Smooth muscle cell (in vitro differentiated cells): ENCODE measurements around the gene GOLGA6C. TPM values are rescaled to one million over a fixed set of nuclear protein-coding genes. Genes with fewer than 3 reads are reported as not detected.

Experiments used
- DNase-seq: peaks from one replicate; lab custom pipeline; 2025; ENCODE audit not compliant: unreplicated experiment; lab: John Stamatoyannopoulos, UW
- H2AFZ ChIP-seq: fragments of 200-600 bp; sonication (generic); 2 replicates; pipeline ENCODE4 v1.6.0; 2016; ENCODE audit warnings: antibody characterized with exemption, low read depth, mild to moderate bottlenecking
- H3F3A ChIP-seq: fragments of 200-600 bp; sonication (generic); 2 replicates; pipeline ENCODE4 v1.6.0; 2017; ENCODE audit warnings: antibody characterized with exemption, low read depth
- H3K27ac ChIP-seq: fragments of 200-600 bp; sonication (generic); 2 replicates; pipeline ENCODE4 v1.5.1; 2016; ENCODE audit warnings: low read depth, mild to moderate bottlenecking
- H3K27me3 ChIP-seq: fragments of 200-600 bp; sonication (generic); 2 replicates; pipeline ENCODE4 v1.6.1; 2016; ENCODE audit warnings: low read depth, mild to moderate bottlenecking
- H3K36me3 ChIP-seq: fragments of 200-600 bp; sonication (generic); 2 replicates; pipeline ENCODE4 v1.5.1; 2016; ENCODE audit warnings: low read depth
- H3K4me1 ChIP-seq: fragments of 200-600 bp; sonication (generic); 2 replicates; pipeline ENCODE4 v1.5.1; 2016; ENCODE audit warnings: low read depth
- H3K4me2 ChIP-seq: fragments of 200-600 bp; sonication (generic); 2 replicates; pipeline ENCODE4 v1.6.0; 2016; ENCODE audit warnings: mild to moderate bottlenecking
- H3K4me3 ChIP-seq: fragments of 200-600 bp; sonication (generic); 2 replicates; pipeline ENCODE4 v1.5.1; 2016; ENCODE audit warnings: mild to moderate bottlenecking
- H3K79me2 ChIP-seq: fragments of 200-600 bp; sonication (generic); 2 replicates; pipeline ENCODE4 v1.6.0; 2016; ENCODE audit warnings: low read depth, mild to moderate bottlenecking
- H3K9ac ChIP-seq: fragments of 200-600 bp; sonication (generic); 2 replicates; pipeline ENCODE4 v1.6.0; 2016; ENCODE audit warnings: low read depth
- H3K9me3 ChIP-seq: fragments of 200-600 bp; sonication (generic); replicated peaks from 2 replicates; pipeline ENCODE4 v1.5.1; 2016; ENCODE audit warnings: low read depth
- H4K20me1 ChIP-seq: fragments of 200-600 bp; sonication (generic); 2 replicates; pipeline ENCODE4 v1.6.0; 2016; ENCODE audit warnings: low read depth
- CTCF ChIP-seq: fragments of 200-600 bp; sonication (generic); IDR thresholded peaks from 2 replicates; pipeline ENCODE4 v1.5.1; 2017; ENCODE audit warnings: borderline replicate concordance, mild to moderate bottlenecking, antibody characterized with exemption; ENCODE audit not compliant: insufficient read depth, poor library complexity, severe bottlenecking
- WGBS: methylation state at CpG from one replicate; pipeline ENCODE4 v1.1.7; 2016; ENCODE audit warnings: low lambda C conversion rate; 5-methylcytosine and 5-hydroxymethylcytosine counted together
- polyA plus RNA-seq: library from polyadenylated mRNA; unstranded; fragments of >200 nt; fragmentation: Nextera tagmentation; extraction: Ambion mirVana; gene quantifications from 2 replicates; pipeline ENCODE4 v1.2.1, GENCODE V29; 2016
- total RNA-seq: library from RNA; depleted of rRNA; stranded (reverse); fragments of >200 nt; gene quantifications from 2 replicates; pipeline ENCODE4 v1.2.3, GENCODE V29; 2014

GOLGA6C gene
- total and polyA plus RNA-seq, 2 experiments from 2014 or later: not detected

- Histone ChIP-seq H3K4me3 (no peak overlapping the region), H3K9ac (no peak overlapping the region), H2AFZ (no peak overlapping the region), H3K36me3 (no peaks in the 10 kb centered on the region), H3K27me3 (no peaks in the 10 kb centered on the region), H3F3A (no peaks in the 10 kb centered on the region), H3K27ac (no peak overlapping the region), H3K79me2 (peaks cover 52% of the 10 kb centered on the region), H3K4me2 (no peak overlapping the region), H3K9me3 (no peaks in the 10 kb centered on the region), H3K4me1 (no peaks in the 10 kb centered on the region), H4K20me1 (peaks cover 91% of the 10 kb centered on the region)
- 95% methylated on average over 9 of the region's 9 CpGs for WGBS
- no peak for TF ChIP-seq CTCF
- no peak for DNase-seq
These were observed 46.5 kb upstream of the GOLGA6C start for GRCh38 chr15:75211436-75212199.

- Histone ChIP-seq H2AFZ (no peak overlapping the region), H3K4me3 (no peak overlapping the region), H3K4me2 (no peak overlapping the region), H4K20me1 (peaks cover 84% of the 10 kb centered on the region), H3K9ac (no peak overlapping the region), H3K36me3 (no peaks in the 10 kb centered on the region), H3K27me3 (no peaks in the 10 kb centered on the region), H3K9me3 (no peaks in the 10 kb centered on the region), H3F3A (no peaks in the 10 kb centered on the region), H3K79me2 (peaks cover 46% of the 10 kb centered on the region), H3K4me1 (no peaks in the 10 kb centered on the region), H3K27ac (no peak overlapping the region)
- no peak for DNase-seq
- 95% methylated on average over 7 of the region's 7 CpGs for whole genome bisulfite sequencing
- no peak for TF ChIP-seq CTCF
These were observed 45.8 kb upstream of the GOLGA6C start for GRCh38 chr15:75212200-75212858.

GRCh38 chr15:75213212-75213767 lies 44.8 kb upstream of the GOLGA6C start:
- no peaks in the 10 kb centered on the region for H3K27me3 ChIP-seq
- H3K27ac ChIP-seq: no peak overlapping the region
- peaks cover 74% of the 10 kb centered on the region for H4K20me1 ChIP-seq
- no peaks in the 10 kb centered on the region for H3K4me1 ChIP-seq
- TF ChIP-seq CTCF: no peak
- H2AFZ ChIP-seq: no peak overlapping the region
- H3K79me2 ChIP-seq: peaks cover 37% of the 10 kb centered on the region
- no peaks in the 10 kb centered on the region for H3K9me3 ChIP-seq
- 93% methylated on average over 12 of the region's 12 CpGs for whole genome bisulfite sequencing
- no peaks in the 10 kb centered on the region for H3K36me3 ChIP-seq
- no peak overlapping the region for H3K4me2 ChIP-seq
- H3K4me3 ChIP-seq: no peak overlapping the region
- no peak for DNase-seq
- no peak overlapping the region for H3K9ac ChIP-seq
- no peaks in the 10 kb centered on the region for H3F3A ChIP-seq
